SU-DHL-6 (cell line): ENCODE results near the gene IKZF5.

Experiments used
- CTCF ChIP-seq: fragments of 200-600 bp; sonication (generic); IDR thresholded peaks from one replicate; pipeline ENCODE4 v1.5.1; 2017; ENCODE audit warnings: antibody characterized with exemption, mild to moderate bottlenecking, low read length, moderate library complexity; ENCODE audit not compliant: insufficient read depth, poor library complexity, severe bottlenecking
- EZH2phosphoT487 ChIP-seq: fragments of 200-600 bp; sonication (generic), shearing (Covaris generic); conservative IDR thresholded peaks from 2 replicates; pipeline ENCODE4 v1.6.1; 2018; ENCODE audit warnings: mild to moderate bottlenecking, antibody characterized with exemption, low read length, moderate library complexity, mixed read lengths

DNA sequence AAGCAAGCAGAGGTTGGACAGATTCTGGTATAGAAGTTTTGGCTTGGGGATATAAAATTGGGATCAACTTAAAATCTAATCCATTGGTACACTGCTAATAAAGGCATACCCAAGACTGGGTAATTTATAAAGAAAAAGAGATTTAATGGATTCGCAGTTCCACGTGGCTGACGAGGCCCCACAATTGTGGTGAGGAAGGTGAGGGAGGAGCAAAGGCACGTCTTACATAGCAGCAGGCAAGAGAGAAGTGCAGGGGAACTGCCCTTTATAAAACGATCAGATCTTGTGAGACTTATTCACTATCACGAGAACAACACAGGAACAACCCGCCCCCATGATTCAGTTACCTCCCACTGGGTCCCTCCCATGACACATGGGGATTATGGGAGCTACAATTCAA is 9.9 kb upstream of the IKZF5 start:
- no peak for TF ChIP-seq CTCF
- TF ChIP-seq EZH2phosphoT487, result no peak
